HG03442 (cell line): ENCODE data around the gene OR51L1.

Experiments
- ATAC-seq: cut with Tn5 transposase; IDR thresholded peaks from one replicate; pipeline ENCODE4 v1.9.1; 2021; ENCODE audit warnings: mild to moderate bottlenecking, moderate library complexity; ENCODE audit not compliant: unreplicated experiment

Gene OR51L1

GRCh38 chr11:5046754-5047330 is 52.2 kb downstream of the OR51L1 start:
- ATAC-seq, result no peak
